Measurements from ENCODE around the gene SARS1.

- no peak for TF ChIP-seq CTCF (IDR thresholded peaks at IDR 0.05)
- TF ChIP-seq EP300 (IDR thresholded peaks at IDR 0.05), result no peak
These were observed 31.9 kb upstream of the SARS1 start for GRCh38 chr1:109181807-109182163.
